IPS-20b (cell line): ENCODE measurements around the gene CHRNB2.

Experiments
- H3K27ac ChIP-seq: one replicate; pipeline ENCODE4 v1.5.1; 2013; ENCODE audit warnings: low read length
- H3K27me3 ChIP-seq: 2 replicates; pipeline ENCODE4 v1.6.1; 2013; ENCODE audit warnings: mild to moderate bottlenecking, low read length, inconsistent platforms; ENCODE audit not compliant: insufficient read depth
- H3K36me3 ChIP-seq: 2 replicates; pipeline ENCODE4 v1.6.1; 2013; ENCODE audit warnings: low read depth, mild to moderate bottlenecking, inconsistent platforms, low read length, moderate library complexity; ENCODE audit not compliant: insufficient read depth
- H3K4me1 ChIP-seq: 2 replicates; pipeline ENCODE4 v1.6.1; 2013; ENCODE audit warnings: mild to moderate bottlenecking, control low read depth, inconsistent platforms, low read length, moderate library complexity; ENCODE audit not compliant: insufficient read depth
- H3K4me3 ChIP-seq: 2 replicates; pipeline ENCODE4 v1.5.1; 2013; ENCODE audit warnings: mild to moderate bottlenecking, low read length, inconsistent platforms
- H3K9ac ChIP-seq: 2 replicates; pipeline ENCODE4 v1.6.1; 2013; ENCODE audit warnings: low read depth, mild to moderate bottlenecking, inconsistent platforms, low read length, moderate library complexity
- H3K9me3 ChIP-seq: 2 replicates; pipeline ENCODE4 v1.6.1; 2013; ENCODE audit warnings: mild to moderate bottlenecking, low read depth, low read length, inconsistent platforms; ENCODE audit not compliant: insufficient read depth

The CHRNB2 gene

GRCh38 chr1:154539486-154540483 lies 27.8 kb upstream of the CHRNB2 start:
- Histone ChIP-seq H3K4me3 (no peak overlapping the region), H3K27ac (no peak overlapping the region), H3K27me3 (peaks cover 4% of the 10 kb centered on the region; the same call in 1 of the 2 replicates), H3K9ac (no peak overlapping the region), H3K36me3 (no peaks in the 10 kb centered on the region), H3K9me3 (no peaks in the 10 kb centered on the region), H3K4me1 (no peaks in the 10 kb centered on the region)

GRCh38 chr1:154541231-154541630 lies 26.3 kb upstream of the CHRNB2 start:
- H3K4me3 ChIP-seq: no peak overlapping the region
- no peaks in the 10 kb centered on the region for H3K4me1 ChIP-seq
- H3K9me3 ChIP-seq: no peaks in the 10 kb centered on the region
- H3K27me3 ChIP-seq: peaks cover 4% of the 10 kb centered on the region; the same call in 1 of the 2 replicates
- no peaks in the 10 kb centered on the region for H3K36me3 ChIP-seq
- H3K27ac ChIP-seq: no peak overlapping the region
- no peak overlapping the region for H3K9ac ChIP-seq

- H3K9ac ChIP-seq: no peak overlapping the region
- no peak overlapping the region for H3K4me3 ChIP-seq
- peaks cover 36% of the 10 kb centered on the region for H3K36me3 ChIP-seq
- H3K4me1 ChIP-seq: no peaks in the 10 kb centered on the region
- H3K27me3 ChIP-seq: no peaks in the 10 kb centered on the region; the same call in 1 of the 2 replicates
- no peak overlapping the region for H3K27ac ChIP-seq
- H3K9me3 ChIP-seq: no peaks in the 10 kb centered on the region
Measured at GRCh38 chr1:154546264-154547063, 21.1 kb upstream of the CHRNB2 start.

- no peaks in the 10 kb centered on the region for H3K27me3 ChIP-seq
- no peaks in the 10 kb centered on the region for H3K9me3 ChIP-seq
- no peaks in the 10 kb centered on the region for H3K4me1 ChIP-seq
- H3K4me3 ChIP-seq: no peak overlapping the region
- no peak overlapping the region for H3K27ac ChIP-seq
- H3K36me3 ChIP-seq: peaks cover 44% of the 10 kb centered on the region
- H3K9ac ChIP-seq: no peak overlapping the region
Measured at GRCh38 chr1:154547105-154547732, 20.4 kb upstream of the CHRNB2 start.

GRCh38 chr1:154548028-154548427 lies 19.6 kb upstream of the CHRNB2 start:
- Histone ChIP-seq H3K27me3 (no peaks in the 10 kb centered on the region), H3K27ac (no peak overlapping the region), H3K36me3 (peaks cover 52% of the 10 kb centered on the region), H3K4me3 (no peak overlapping the region), H3K9ac (no peak overlapping the region), H3K9me3 (no peaks in the 10 kb centered on the region), H3K4me1 (no peaks in the 10 kb centered on the region)

- H3K27ac ChIP-seq: no peak overlapping the region
- no peak overlapping the region for H3K4me3 ChIP-seq
- no peaks in the 10 kb centered on the region for H3K9me3 ChIP-seq
- H3K27me3 ChIP-seq: no peaks in the 10 kb centered on the region
- no peaks in the 10 kb centered on the region for H3K4me1 ChIP-seq
- no peak overlapping the region for H3K9ac ChIP-seq
- H3K36me3 ChIP-seq: peaks cover 64% of the 10 kb centered on the region
Measured at GRCh38 chr1:154549202-154549770, 18.3 kb upstream of the CHRNB2 start.

- Histone ChIP-seq H3K4me3 (no peak overlapping the region), H3K27ac (no peak overlapping the region), H3K9me3 (no peaks in the 10 kb centered on the region), H3K36me3 (peaks cover 72% of the 10 kb centered on the region), H3K4me1 (no peaks in the 10 kb centered on the region), H3K9ac (no peak overlapping the region), H3K27me3 (no peaks in the 10 kb centered on the region)
Measured at GRCh38 chr1:154550070-154550469, 17.5 kb upstream of the CHRNB2 start.

GRCh38 chr1:154550657-154551056 lies 16.9 kb upstream of the CHRNB2 start:
- H3K9ac ChIP-seq: no peak overlapping the region
- no peaks in the 10 kb centered on the region for H3K27me3 ChIP-seq
- H3K27ac ChIP-seq: no peak overlapping the region
- peaks cover 78% of the 10 kb centered on the region for H3K36me3 ChIP-seq
- no peak overlapping the region for H3K4me3 ChIP-seq
- H3K4me1 ChIP-seq: no peaks in the 10 kb centered on the region
- H3K9me3 ChIP-seq: no peaks in the 10 kb centered on the region

- H3K27ac ChIP-seq: no peak overlapping the region
- H3K9ac ChIP-seq: no peak overlapping the region
- no peaks in the 10 kb centered on the region for H3K27me3 ChIP-seq
- H3K9me3 ChIP-seq: no peaks in the 10 kb centered on the region
- H3K36me3 ChIP-seq: peaks cover 85% of the 10 kb centered on the region
- H3K4me3 ChIP-seq: no peak overlapping the region
- H3K4me1 ChIP-seq: peaks cover 4% of the 10 kb centered on the region
Measured at GRCh38 chr1:154551474-154551873, 16.1 kb upstream of the CHRNB2 start.

GRCh38 chr1:154552036-154552435 lies 15.5 kb upstream of the CHRNB2 start:
- peaks cover 85% of the 10 kb centered on the region for H3K36me3 ChIP-seq
- H3K27me3 ChIP-seq: no peaks in the 10 kb centered on the region
- no peak overlapping the region for H3K9ac ChIP-seq
- H3K4me1 ChIP-seq: peaks cover 10% of the 10 kb centered on the region
- no peak overlapping the region for H3K27ac ChIP-seq
- no peak overlapping the region for H3K4me3 ChIP-seq
- H3K9me3 ChIP-seq: no peaks in the 10 kb centered on the region
